Muscle layer of colon (tissue), 2 donors: ENCODE measurements around the gene STAT5B.

Experiments
- H3K27ac ChIP-seq: one replicate; pipeline ENCODE4 v1.7.0; 2013; ENCODE audit warnings: low read depth, mild to moderate bottlenecking, low read length, moderate library complexity
- H3K27me3 ChIP-seq, 2 donors: one replicate each; pipeline ENCODE4 v1.7.0; 2013; ENCODE audit warnings: low read length in 2 of 2, mild to moderate bottlenecking in 2 of 2; ENCODE audit not compliant: insufficient read depth in 2 of 2, control insufficient read depth in 1 of 2
- H3K36me3 ChIP-seq: one replicate; pipeline ENCODE4 v1.7.0; 2013; ENCODE audit warnings: mild to moderate bottlenecking, low read length; ENCODE audit not compliant: insufficient read depth
- H3K4me1 ChIP-seq: one replicate; pipeline ENCODE4 v1.7.0; 2013; ENCODE audit warnings: mild to moderate bottlenecking, low read length; ENCODE audit not compliant: insufficient read depth
- H3K4me3 ChIP-seq, 2 donors: one replicate each; pipeline ENCODE4 v1.7.0; 2013; ENCODE audit warnings: low read length in 2 of 2, low read depth in 1 of 2, mild to moderate bottlenecking in 1 of 2, moderate library complexity in 1 of 2
- H3K9ac ChIP-seq: one replicate; pipeline ENCODE4 v1.7.0; 2013; ENCODE audit warnings: low read length
- H3K9me3 ChIP-seq: one replicate; pipeline ENCODE4 v1.7.0; 2013; ENCODE audit warnings: mild to moderate bottlenecking, low read length
- donor health status: abdominal sarcoma.
- donor health status: Adenocarcinoma of cecum.

The STAT5B gene

DNA sequence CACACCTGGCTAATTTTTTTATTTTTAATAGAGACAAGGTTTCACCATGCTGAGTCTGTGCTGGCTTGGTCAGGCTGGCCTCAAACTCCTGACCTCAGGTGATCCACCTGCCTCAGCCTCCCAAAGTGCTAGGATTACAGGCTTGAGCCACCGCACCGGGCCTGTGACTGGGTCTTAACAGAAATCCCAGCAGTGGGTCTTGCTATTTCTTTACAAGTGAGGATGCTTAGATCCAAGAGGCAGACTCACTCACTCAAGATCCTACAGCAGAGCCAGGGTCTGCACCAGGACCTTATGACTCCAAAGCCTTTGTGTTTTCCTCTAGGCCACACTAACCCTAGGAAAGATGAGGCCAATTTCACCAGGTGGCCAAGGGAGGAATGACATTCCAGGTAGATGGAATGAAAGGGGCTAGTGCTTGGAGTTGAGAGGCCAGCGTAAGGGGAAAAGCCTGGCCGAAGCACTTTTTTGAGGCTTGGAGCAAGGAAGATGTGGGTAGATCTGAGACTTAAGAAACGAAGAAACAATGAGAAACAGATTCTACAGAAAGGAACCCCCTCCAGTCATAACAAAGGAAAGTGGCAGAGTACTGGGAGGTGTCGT is 6.4 kb upstream of the STAT5B start:
- no peaks in the 10 kb centered on the region for H3K27me3 ChIP-seq
- H3K9me3 ChIP-seq, result no peaks in the 10 kb centered on the region
- H3K4me1 ChIP-seq, result peaks cover 16% of the 10 kb centered on the region
- no peak overlapping the region for H3K27ac ChIP-seq
- no peak overlapping the region for H3K9ac ChIP-seq
- no peaks in the 10 kb centered on the region for H3K36me3 ChIP-seq
- no peak overlapping the region for H3K4me3 ChIP-seq

DNA sequence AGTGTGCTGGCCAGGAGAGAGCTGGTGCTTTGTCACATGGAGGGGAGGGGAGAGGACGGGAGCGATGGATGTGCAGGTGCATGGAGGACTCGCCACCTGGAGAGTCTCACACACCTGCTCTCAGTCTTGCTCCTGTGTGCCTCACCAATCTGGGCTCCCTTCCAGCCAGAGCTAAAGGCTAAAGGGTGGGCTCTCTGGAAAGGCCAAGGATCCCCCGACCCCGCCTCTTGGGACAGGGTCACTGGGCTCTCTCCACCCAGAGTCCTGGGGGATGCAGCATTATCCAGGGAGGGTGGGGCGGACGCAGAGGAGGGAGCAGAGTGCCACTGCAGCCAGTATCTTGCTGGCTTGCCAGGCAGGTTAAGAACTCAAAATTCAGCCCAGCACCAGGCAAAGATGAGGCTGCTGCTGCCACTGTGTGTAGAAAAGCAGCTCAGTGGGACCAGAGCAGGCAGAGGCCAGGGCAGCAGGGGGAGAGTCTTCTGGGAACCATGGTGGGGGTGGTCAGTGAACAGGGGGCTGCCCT is 5.4 kb upstream of the STAT5B start:
- H3K9ac ChIP-seq, result no peak overlapping the region
- no peaks in the 10 kb centered on the region for H3K27me3 ChIP-seq
- H3K4me1 ChIP-seq, result peaks cover 14% of the 10 kb centered on the region
- H3K36me3 ChIP-seq, result no peaks in the 10 kb centered on the region
- H3K27ac ChIP-seq, result no peak overlapping the region
- H3K9me3 ChIP-seq, result no peaks in the 10 kb centered on the region
- no peak overlapping the region for H3K4me3 ChIP-seq

DNA sequence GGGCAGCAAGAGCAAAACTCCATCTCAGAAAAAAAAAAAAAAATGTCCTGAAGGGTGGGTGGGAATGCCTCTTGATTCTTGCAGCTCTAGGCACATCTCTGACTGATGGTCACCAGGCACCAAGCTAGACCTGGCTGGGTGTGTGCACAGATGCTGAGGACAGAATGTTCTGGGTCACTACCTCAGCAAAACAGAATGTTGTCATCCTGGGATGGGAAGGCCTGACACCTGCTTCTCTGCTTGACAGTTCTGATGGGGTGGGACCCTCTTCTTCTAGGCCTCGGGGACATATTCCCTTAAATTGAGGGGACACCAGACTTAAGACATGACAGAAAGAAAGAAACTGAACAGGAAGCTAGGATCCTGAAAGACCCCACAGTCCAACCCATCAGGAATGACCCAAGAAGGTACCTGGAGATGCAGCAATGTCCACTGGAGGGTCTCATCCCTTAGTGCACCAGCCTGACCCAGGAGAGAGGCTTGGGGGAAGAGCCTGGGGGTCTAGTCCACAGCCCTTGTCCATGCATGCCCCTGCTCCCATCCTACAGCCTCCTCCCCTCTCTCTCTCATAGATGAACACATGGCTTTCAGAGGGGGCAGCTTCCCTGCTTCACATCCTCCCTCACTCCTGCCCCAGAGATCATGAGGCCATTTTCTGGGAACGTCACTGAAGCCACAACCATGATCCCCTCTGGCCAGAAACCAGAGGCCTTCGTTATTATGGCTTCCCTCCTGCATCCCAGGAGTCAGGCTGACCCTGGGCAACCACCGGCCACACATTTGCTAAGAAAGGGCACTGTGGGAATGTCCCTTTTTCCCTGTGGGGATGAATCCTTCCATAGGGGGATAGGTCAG is 3.8 kb upstream of the STAT5B start:
- no peaks in the 10 kb centered on the region for H3K36me3 ChIP-seq
- H3K4me3 ChIP-seq, result no peak overlapping the region
- H3K4me1 ChIP-seq, result peaks cover 8% of the 10 kb centered on the region
- H3K27me3 ChIP-seq, result no peaks in the 10 kb centered on the region
- no peak overlapping the region for H3K9ac ChIP-seq
- no peak overlapping the region for H3K27ac ChIP-seq
- H3K9me3 ChIP-seq, result no peaks in the 10 kb centered on the region

DNA sequence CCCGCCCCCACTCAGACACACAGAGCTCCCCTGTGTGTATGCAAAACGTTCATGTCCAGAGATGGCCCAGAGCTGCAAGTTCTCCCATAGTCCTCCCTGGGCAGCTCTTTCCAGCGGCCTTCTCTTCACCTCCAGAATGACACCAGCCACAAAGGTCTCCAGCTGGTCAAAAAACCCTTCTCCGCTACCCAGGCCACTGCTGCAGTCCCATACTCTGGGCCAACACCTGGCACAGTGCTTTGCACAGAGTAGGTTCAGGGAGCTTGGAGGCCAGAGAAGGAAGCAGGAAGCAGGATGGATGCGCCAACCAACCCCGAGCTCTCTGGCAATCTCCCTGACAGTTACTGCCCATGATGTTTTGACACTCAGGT is 1.1 kb upstream of the STAT5B start:
- H3K36me3 ChIP-seq, result no peaks in the 10 kb centered on the region
- no peaks in the 10 kb centered on the region for H3K27me3 ChIP-seq
- peak overlapping the region; percentile 67 for H3K9ac ChIP-seq
- H3K4me3 ChIP-seq, result peak overlapping the region in 1 of 2 donors; percentile 73
- no peaks in the 10 kb centered on the region for H3K9me3 ChIP-seq
- H3K4me1 ChIP-seq, result peaks cover 35% of the 10 kb centered on the region
- H3K27ac ChIP-seq, result peak overlapping the region; percentile 77

- H3K4me1 ChIP-seq, result peaks cover 41% of the 10 kb centered on the region
- H3K9ac ChIP-seq, result peak overlapping the region; percentile 67
- no peaks in the 10 kb centered on the region for H3K9me3 ChIP-seq
- H3K27me3 ChIP-seq, result no peaks in the 10 kb centered on the region
- peak overlapping the region; percentile 73 to 91 for H3K4me3 ChIP-seq
- H3K27ac ChIP-seq, result peak overlapping the region; percentile 77
- no peaks in the 10 kb centered on the region for H3K36me3 ChIP-seq
Measured at GRCh38 chr17:42276609-42277341, 584 bp upstream of the STAT5B start.

- Histone ChIP-seq H3K9me3 (no peaks in the 10 kb centered on the region), H3K27ac (peak overlapping the region; percentile 92), H3K4me3 (peak overlapping the region; percentile 68 to 96), H3K36me3 (no peaks in the 10 kb centered on the region), H3K4me1 (peaks cover 51% of the 10 kb centered on the region), H3K27me3 (no peaks in the 10 kb centered on the region), H3K9ac (peak overlapping the region; percentile 75)
Measured at GRCh38 chr17:42275527-42276358, 448 bp downstream of the STAT5B start.

GRCh38 chr17:42274812-42275526 is 1.2 kb downstream of the STAT5B start:
- H3K4me3 ChIP-seq, result peak overlapping the region; percentile 68 to 96
- peaks cover 54% of the 10 kb centered on the region for H3K4me1 ChIP-seq
- H3K27ac ChIP-seq, result peak overlapping the region; percentile 92
- peak overlapping the region; percentile 75 for H3K9ac ChIP-seq
- H3K36me3 ChIP-seq, result no peaks in the 10 kb centered on the region
- no peaks in the 10 kb centered on the region for H3K27me3 ChIP-seq
- H3K9me3 ChIP-seq, result no peaks in the 10 kb centered on the region

DNA sequence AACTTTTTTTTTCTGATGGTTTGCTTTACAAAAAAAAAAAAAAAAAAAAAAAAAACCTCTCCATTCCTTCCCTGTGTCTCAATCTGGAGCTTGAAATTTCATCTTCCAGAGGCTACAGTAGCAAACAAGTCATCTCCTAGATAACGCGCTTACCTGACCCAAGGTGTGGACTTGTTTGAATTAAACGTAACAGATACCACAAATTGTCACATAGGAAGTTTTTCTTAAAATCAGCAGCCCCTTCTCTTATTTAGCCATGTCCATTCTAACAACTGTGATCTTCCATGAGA is 2.0 kb downstream of the STAT5B start:
- H3K27ac ChIP-seq, result peak overlapping the region; percentile 92
- H3K4me3 ChIP-seq, result peak overlapping the region in 1 of 2 donors; percentile 68
- no peaks in the 10 kb centered on the region for H3K27me3 ChIP-seq
- H3K4me1 ChIP-seq, result peaks cover 62% of the 10 kb centered on the region
- no peaks in the 10 kb centered on the region for H3K36me3 ChIP-seq
- no peak overlapping the region for H3K9ac ChIP-seq
- H3K9me3 ChIP-seq, result no peaks in the 10 kb centered on the region

GRCh38 chr17:42273474-42274252 is 2.5 kb downstream of the STAT5B start:
- H3K9me3 ChIP-seq, result no peaks in the 10 kb centered on the region
- peaks cover 62% of the 10 kb centered on the region for H3K4me1 ChIP-seq
- no peaks in the 10 kb centered on the region for H3K27me3 ChIP-seq
- H3K4me3 ChIP-seq, result no peak overlapping the region
- H3K9ac ChIP-seq, result no peak overlapping the region
- no peak overlapping the region for H3K27ac ChIP-seq
- H3K36me3 ChIP-seq, result no peaks in the 10 kb centered on the region
